Measurements from ENCODE around the gene ADAM8.
"Not testable (repeated sequence)": the region's sequence is repeated elsewhere in the genome, so short reads cannot be mapped to it uniquely, and the experiment has no call there.

The ADAM8 gene

DNA sequence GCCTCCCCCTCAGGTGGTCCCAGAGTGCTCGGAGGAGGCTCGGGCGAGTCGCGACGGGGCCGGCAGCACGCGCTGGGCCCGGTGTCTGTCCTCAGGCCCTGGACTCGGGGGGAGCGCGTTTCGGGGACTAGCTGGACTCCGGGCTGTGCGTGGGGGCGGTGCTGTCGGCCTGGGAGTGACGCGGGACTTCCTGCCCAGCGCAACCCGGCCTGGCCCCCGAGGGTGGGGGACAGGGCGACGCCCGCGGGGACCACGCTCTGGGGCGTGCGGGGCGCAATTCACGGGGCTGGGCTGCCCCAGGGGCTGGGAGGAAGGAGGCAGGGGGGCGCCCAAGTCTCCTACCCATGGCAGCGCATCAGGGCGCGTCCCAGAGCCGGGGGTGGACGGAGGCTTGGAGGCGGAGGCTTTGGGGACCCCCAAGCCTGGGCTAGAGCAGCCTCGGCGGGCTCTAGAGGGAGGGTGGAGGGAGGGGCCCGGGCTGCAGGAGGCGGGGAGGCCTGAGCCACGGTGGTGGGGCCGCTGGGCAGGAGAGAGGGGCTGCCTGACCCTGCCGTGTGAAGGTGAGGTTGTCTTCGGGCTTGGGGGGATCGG is 41.3 kb downstream of the ADAM8 start:
- no peak for TF ChIP-seq CTCF (IDR thresholded peaks at IDR 0.05; ENCODE audit: low read depth, low read length)
- H3K4me3 ChIP-seq (ENCODE audit: low read depth, low read length), result no peak overlapping the region

GRCh38 chr10:133234796-133235195 is 41.9 kb downstream of the ADAM8 start:
- not testable (repeated sequence) for H3K4me3 ChIP-seq (ENCODE audit: low read depth, low read length)

- no peak for TF ChIP-seq CTCF (IDR thresholded peaks at IDR 0.05; ENCODE audit: low read depth, low read length)
- no peak overlapping the region for H3K4me3 ChIP-seq (ENCODE audit: low read depth, low read length)
Observed at GRCh38 chr10:133231946-133232574, 44.6 kb downstream of the ADAM8 start.

GRCh38 chr10:133231244-133231945 is 45.3 kb downstream of the ADAM8 start:
- H3K4me3 ChIP-seq (ENCODE audit: low read depth, low read length), result no peak overlapping the region
- TF ChIP-seq CTCF (IDR thresholded peaks at IDR 0.05; ENCODE audit: low read depth, low read length), result no peak

- no peak for TF ChIP-seq CTCF (IDR thresholded peaks at IDR 0.05; ENCODE audit: low read depth, low read length)
- no peak overlapping the region for H3K4me3 ChIP-seq (ENCODE audit: low read depth, low read length)
Observed at GRCh38 chr10:133230387-133231195, 46.1 kb downstream of the ADAM8 start.

DNA sequence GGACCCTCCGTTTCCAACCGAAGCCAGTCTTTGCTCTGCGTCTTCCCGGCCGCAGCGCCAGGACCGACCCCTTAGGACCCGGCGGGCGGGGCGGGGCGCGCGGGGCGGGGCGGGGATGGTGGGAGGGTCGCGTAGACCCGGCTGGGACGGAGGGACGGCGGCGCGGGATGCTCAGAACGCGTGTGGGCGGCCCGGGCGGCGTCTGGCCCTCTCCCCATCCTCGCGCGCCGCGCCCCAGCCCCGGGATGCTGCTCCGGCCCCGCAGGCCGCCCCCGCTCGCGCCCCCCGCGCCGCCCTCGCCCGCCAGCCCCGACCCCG is 46.7 kb downstream of the ADAM8 start, which contains the start of gene UTF1:
TSS of gene UTF1 (plus strand) at position 174 of the 318 bp plus-strand sequence. CDS start at position 246, 72 bp downstream.
- TF ChIP-seq CTCF (IDR thresholded peaks at IDR 0.05; ENCODE audit: low read depth, low read length), result no peak
- H3K4me3 ChIP-seq (ENCODE audit: low read depth, low read length), result no peak within 1 kb of the TSS

- TF ChIP-seq CTCF (IDR thresholded peaks at IDR 0.05; ENCODE audit: low read depth, low read length), result no peak
- H3K4me3 ChIP-seq (ENCODE audit: low read depth, low read length), result no peak overlapping the region
Observed at GRCh38 chr10:133229265-133230043, 47.2 kb downstream of the ADAM8 start.
